ENCODE results near the gene TOP3A.

DNA sequence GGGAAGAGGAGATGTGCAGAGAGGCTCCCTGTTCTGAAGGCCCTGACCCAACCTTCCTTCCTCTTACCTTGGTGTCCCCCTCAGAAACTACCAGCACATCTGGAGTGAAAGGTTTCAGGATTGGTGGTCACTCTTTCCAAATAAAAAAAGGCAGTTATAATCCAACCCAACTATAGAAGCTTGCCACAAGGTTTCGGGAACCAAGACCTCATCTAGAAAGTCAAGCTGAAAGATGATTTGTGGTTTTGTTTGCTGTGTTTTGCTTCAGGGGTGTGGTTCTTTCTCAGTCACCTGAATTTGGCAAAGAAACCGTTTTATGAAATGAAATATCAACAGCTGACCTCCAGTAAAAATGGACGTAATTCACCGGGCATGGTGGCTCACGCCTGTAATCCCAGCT lies 29.2 kb upstream of the TOP3A start:
- TF ChIP-seq, protein P1, sequence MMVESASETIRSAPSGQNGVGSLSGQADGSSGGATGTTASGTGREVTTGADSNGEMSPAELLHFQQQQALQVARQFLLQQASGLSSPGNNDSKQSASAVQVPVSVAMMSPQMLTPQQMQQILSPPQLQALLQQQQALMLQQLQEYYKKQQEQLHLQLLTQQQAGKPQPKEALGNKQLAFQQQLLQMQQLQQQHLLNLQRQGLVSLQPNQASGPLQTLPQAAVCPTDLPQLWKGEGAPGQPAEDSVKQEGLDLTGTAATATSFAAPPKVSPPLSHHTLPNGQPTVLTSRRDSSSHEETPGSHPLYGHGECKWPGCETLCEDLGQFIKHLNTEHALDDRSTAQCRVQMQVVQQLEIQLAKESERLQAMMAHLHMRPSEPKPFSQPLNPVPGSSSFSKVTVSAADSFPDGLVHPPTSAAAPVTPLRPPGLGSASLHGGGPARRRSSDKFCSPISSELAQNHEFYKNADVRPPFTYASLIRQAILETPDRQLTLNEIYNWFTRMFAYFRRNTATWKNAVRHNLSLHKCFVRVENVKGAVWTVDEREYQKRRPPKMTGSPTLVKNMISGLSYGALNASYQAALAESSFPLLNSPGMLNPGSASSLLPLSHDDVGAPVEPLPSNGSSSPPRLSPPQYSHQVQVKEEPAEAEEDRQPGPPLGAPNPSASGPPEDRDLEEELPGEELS (CRISPR knock-in tag; IDR thresholded peaks at IDR 0.05), result no peak
- TF ChIP-seq, protein P2, sequence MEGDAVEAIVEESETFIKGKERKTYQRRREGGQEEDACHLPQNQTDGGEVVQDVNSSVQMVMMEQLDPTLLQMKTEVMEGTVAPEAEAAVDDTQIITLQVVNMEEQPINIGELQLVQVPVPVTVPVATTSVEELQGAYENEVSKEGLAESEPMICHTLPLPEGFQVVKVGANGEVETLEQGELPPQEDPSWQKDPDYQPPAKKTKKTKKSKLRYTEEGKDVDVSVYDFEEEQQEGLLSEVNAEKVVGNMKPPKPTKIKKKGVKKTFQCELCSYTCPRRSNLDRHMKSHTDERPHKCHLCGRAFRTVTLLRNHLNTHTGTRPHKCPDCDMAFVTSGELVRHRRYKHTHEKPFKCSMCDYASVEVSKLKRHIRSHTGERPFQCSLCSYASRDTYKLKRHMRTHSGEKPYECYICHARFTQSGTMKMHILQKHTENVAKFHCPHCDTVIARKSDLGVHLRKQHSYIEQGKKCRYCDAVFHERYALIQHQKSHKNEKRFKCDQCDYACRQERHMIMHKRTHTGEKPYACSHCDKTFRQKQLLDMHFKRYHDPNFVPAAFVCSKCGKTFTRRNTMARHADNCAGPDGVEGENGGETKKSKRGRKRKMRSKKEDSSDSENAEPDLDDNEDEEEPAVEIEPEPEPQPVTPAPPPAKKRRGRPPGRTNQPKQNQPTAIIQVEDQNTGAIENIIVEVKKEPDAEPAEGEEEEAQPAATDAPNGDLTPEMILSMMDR (IDR thresholded peaks at IDR 0.05), result no peak

Measured in WTC11 (cell line).